ENCODE results near the gene REEP6.

Gene REEP6

DNA sequence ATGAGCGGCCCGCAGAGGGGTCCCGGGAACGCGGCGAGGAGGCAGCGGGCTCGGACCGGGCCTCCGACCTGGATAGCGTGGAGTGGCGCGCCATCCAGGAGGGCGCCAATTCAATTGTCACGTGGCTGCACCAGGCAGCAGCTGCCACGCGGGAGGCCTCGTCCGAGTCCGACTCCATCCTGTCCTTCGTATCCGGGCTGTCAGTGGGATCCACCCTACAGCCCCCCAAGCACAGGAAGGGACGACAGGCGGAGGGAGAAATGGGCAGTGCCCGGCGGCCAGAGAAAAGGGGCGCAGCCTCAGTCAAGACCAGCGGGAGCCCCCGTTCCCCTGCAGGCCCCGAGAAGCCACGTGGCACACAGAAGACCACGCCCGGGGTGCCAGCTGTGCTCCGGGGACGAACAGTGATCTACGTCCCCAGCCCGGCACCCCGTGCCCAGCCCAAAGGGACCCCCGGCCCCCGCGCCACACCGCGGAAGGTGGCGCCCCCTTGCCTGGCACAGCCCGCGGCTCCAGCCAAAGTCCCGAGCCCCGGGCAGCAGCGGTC, 22.6 kb upstream of the REEP6 start:
- Mint-ChIP-seq H3K4me3 (peak overlapping the region in 1 of 3 experiments; percentile 36), H3K27ac (no peak overlapping the region), H3K4me1 (peaks cover 5% of the 10 kb centered on the region), H3K9me3 (no peaks in the 10 kb centered on the region), H3K36me3 (ENCODE audit: low read depth) (no peaks in the 10 kb centered on the region), H3K27me3 (ENCODE audit: low read depth) (peaks cover 71% of the 10 kb centered on the region)
- TF ChIP-seq, protein P1, sequence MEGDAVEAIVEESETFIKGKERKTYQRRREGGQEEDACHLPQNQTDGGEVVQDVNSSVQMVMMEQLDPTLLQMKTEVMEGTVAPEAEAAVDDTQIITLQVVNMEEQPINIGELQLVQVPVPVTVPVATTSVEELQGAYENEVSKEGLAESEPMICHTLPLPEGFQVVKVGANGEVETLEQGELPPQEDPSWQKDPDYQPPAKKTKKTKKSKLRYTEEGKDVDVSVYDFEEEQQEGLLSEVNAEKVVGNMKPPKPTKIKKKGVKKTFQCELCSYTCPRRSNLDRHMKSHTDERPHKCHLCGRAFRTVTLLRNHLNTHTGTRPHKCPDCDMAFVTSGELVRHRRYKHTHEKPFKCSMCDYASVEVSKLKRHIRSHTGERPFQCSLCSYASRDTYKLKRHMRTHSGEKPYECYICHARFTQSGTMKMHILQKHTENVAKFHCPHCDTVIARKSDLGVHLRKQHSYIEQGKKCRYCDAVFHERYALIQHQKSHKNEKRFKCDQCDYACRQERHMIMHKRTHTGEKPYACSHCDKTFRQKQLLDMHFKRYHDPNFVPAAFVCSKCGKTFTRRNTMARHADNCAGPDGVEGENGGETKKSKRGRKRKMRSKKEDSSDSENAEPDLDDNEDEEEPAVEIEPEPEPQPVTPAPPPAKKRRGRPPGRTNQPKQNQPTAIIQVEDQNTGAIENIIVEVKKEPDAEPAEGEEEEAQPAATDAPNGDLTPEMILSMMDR (IDR thresholded peaks at IDR 0.05; ENCODE audit: unreplicated experiment in 3 of 3), result no peak

DNA sequence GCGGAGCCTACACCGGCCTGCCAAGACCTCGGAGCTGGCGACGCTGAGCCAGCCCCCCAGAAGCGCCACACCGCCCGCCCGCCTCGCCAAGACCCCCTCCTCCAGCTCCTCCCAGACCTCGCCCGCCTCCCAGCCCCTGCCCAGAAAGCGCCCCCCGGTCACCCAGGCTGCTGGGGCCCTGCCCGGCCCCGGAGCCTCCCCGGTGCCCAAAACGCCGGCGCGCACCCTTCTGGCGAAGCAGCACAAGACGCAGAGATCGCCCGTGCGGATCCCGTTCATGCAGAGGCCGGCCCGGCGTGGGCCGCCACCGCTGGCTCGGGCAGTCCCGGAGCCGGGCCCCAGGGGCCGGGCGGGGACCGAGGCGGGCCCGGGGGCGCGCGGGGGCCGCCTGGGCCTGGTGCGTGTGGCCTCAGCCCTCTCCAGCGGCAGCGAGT, 22.1 kb upstream of the REEP6 start:
- H3K4me3 Mint-ChIP-seq, result no peak overlapping the region
- no peaks in the 10 kb centered on the region for H3K36me3 Mint-ChIP-seq (ENCODE audit: low read depth)
- H3K27ac Mint-ChIP-seq, result no peak overlapping the region
- no peaks in the 10 kb centered on the region for H3K9me3 Mint-ChIP-seq
- H3K27me3 Mint-ChIP-seq (ENCODE audit: low read depth), result peaks cover 71% of the 10 kb centered on the region
- TF ChIP-seq, protein P1 (IDR thresholded peaks at IDR 0.05; ENCODE audit: unreplicated experiment in 3 of 3), result no peak
- peaks cover 5% of the 10 kb centered on the region for H3K4me1 Mint-ChIP-seq

DNA sequence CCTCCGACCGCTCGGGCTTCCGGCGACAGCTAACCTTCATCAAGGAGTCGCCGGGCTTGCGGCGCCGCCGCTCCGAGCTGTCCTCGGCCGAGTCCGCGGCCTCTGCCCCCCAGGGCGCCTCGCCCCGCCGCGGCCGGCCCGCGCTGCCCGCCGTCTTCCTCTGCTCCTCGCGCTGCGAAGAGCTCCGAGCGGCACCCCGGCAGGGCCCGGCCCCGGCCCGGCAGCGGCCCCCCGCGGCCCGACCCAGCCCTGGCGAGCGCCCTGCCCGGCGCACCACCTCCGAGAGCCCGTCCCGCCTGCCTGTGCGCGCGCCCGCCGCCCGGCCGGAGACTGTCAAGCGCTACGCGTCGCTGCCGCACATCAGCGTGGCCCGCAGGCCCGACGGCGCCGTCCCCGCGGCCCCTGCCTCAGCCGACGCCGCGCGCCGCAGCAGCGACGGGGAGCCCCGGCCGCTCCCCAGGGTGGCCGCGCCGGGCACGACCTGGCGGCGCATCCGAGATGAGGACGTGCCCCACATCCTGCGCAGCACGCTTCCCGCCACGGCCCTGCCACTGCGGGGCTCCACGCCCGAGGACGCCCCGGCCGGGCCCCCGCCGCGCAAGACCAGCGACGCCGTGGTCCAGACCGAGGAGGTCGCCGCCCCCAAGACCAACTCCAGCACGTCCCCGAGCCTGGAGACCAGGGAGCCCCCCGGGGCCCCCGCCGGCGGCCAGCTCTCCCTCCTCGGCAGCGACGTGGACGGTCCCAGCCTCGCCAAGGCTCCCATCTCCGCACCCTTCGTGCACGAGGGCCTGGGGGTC, 21.5 kb upstream of the REEP6 start:
- TF ChIP-seq, protein P1 (IDR thresholded peaks at IDR 0.05; ENCODE audit: unreplicated experiment in 3 of 3), result no peak
- Mint-ChIP-seq H3K4me3 (no peak overlapping the region), H3K9me3 (no peaks in the 10 kb centered on the region), H3K4me1 (peaks cover 5% of the 10 kb centered on the region), H3K27ac (no peak overlapping the region), H3K27me3 (ENCODE audit: low read depth) (peaks cover 67% of the 10 kb centered on the region), H3K36me3 (ENCODE audit: low read depth) (no peaks in the 10 kb centered on the region)

DNA sequence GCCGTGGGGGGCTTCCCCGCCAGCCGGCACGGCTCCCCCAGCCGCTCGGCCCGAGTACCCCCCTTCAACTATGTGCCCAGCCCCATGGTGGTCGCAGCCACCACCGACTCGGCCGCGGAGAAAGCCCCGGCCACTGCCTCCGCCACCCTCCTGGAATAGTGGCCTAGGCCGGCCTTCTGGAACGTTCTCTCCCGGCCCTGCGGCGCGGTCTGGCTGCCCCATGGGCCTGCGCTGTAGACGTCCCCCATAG, 21.0 kb upstream of the REEP6 start:
- Mint-ChIP-seq H3K4me1 (peaks cover 5% of the 10 kb centered on the region), H3K9me3 (no peaks in the 10 kb centered on the region), H3K27ac (no peak overlapping the region)

DNA sequence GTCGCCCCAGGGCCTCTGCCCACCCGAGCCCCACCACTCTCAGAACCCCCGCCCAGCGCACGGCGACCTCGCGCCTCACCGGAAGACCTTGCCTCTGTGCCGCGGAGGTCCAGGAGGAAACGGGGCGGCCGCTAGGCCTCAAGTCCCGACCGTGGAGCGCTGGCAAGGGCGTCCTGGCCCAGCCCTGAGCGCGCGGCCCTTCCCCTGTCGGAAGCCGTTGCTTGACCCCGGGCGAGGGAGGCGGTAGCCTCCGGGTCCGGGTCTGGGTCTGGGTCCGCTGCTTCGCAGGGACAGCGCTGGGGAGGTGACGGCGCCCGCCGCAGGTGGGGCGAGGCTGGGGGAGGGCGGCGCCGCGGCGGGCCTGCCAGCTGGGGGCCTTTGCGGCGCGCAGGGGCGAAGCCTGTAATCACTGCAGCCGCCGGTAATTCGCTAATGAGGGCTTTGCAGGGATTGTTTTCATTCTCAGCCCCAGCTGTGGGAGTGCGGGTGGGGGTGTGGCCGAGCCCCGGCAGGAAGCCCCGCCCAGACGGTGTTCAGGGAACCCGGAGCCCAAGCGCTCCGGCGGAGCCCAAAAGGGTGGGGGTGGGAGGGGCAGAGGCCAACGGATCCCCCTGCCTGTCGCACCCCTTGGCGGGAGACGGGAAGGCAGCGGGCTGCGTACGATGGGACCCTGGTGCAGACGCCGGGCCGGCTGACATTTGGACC, 20.5 kb upstream of the REEP6 start:
- peaks cover 61% of the 10 kb centered on the region for H3K27me3 Mint-ChIP-seq (ENCODE audit: low read depth)
- H3K4me1 Mint-ChIP-seq, result peaks cover 5% of the 10 kb centered on the region
- H3K4me3 Mint-ChIP-seq, result peak overlapping the region; percentile 46 to 71 (median 66)
- H3K27ac Mint-ChIP-seq, result no peak overlapping the region
- TF ChIP-seq, protein P1 (IDR thresholded peaks at IDR 0.05; ENCODE audit: unreplicated experiment in 3 of 3), result no peak
- H3K9me3 Mint-ChIP-seq, result no peaks in the 10 kb centered on the region
- H3K36me3 Mint-ChIP-seq (ENCODE audit: low read depth), result no peaks in the 10 kb centered on the region

More for the DNA sequence above, 21.0 kb upstream of the REEP6 start:
- peaks cover 62% of the 10 kb centered on the region for H3K27me3 Mint-ChIP-seq (ENCODE audit: low read depth)
- TF ChIP-seq, protein P1 (IDR thresholded peaks at IDR 0.05; ENCODE audit: unreplicated experiment in 3 of 3), result no peak
- H3K36me3 Mint-ChIP-seq (ENCODE audit: low read depth), result no peaks in the 10 kb centered on the region
- H3K4me3 Mint-ChIP-seq, result peak overlapping the region; percentile 46 to 71 (median 66)

All from nephron (organoid).